GM23338 (cell line): ENCODE results near the gene MICAL2. TPM values are rescaled to one million over a fixed set of nuclear protein-coding genes. Genes with fewer than 3 reads are reported as not detected.

Experiments used
- ATAC-seq: fragments of 200-7000 bp; cut with Tn5 transposase; 3 replicates; pipeline ENCODE4 v1.9.1; 2020
- DNase-seq: peaks from one replicate; pipeline ENCODE4 v3.0.0-alpha.2; 2015; ENCODE audit warnings: low spot score
- H2AFZ ChIP-seq: fragments of 200-600 bp; sonication (generic); 2 replicates; pipeline ENCODE4 v1.8.0; 2016; ENCODE audit warnings: antibody characterized with exemption, mild to moderate bottlenecking, moderate library complexity
- H3F3A ChIP-seq: fragments of 200-600 bp; sonication (generic); replicated peaks from 2 replicates; pipeline ENCODE4 v1.8.0; 2017; ENCODE audit warnings: antibody characterized with exemption, mixed run types, low read depth
- H3K27ac ChIP-seq: fragments of 200-600 bp; sonication (generic); 2 replicates; pipeline ENCODE4 v1.6.1; 2016; ENCODE audit warnings: low read depth
- H3K27me3 ChIP-seq: fragments of 200-600 bp; sonication (generic); 2 replicates; pipeline ENCODE4 v1.8.0; 2016; ENCODE audit warnings: mild to moderate bottlenecking, mixed run types, moderate library complexity; ENCODE audit not compliant: insufficient read depth
- H3K36me3 ChIP-seq: fragments of 200-600 bp; sonication (generic); 2 replicates; pipeline ENCODE4 v1.8.0; 2016; ENCODE audit warnings: mild to moderate bottlenecking; ENCODE audit not compliant: insufficient read depth
- H3K4me1 ChIP-seq: fragments of 200-600 bp; sonication (generic); 2 replicates; pipeline ENCODE4 v1.8.0; 2016; ENCODE audit warnings: mild to moderate bottlenecking, moderate library complexity; ENCODE audit not compliant: insufficient read depth
- H3K4me2 ChIP-seq: fragments of 200-600 bp; sonication (generic); 2 replicates; pipeline ENCODE4 v1.7.1; 2017; ENCODE audit warnings: mixed run types
- H3K4me3 ChIP-seq: fragments of 200-600 bp; sonication (generic); 2 replicates; pipeline ENCODE4 v1.6.1; 2016; ENCODE audit warnings: mixed run types
- H3K79me2 ChIP-seq: fragments of 200-600 bp; sonication (generic); replicated peaks from 2 replicates; pipeline ENCODE4 v1.8.0; 2017; ENCODE audit warnings: mild to moderate bottlenecking; ENCODE audit not compliant: insufficient read depth
- H3K9me2 ChIP-seq: fragments of 200-600 bp; sonication (generic); 2 replicates; pipeline ENCODE4 v1.8.0; 2017; ENCODE audit not compliant: insufficient read depth
- H4K20me1 ChIP-seq: fragments of 200-600 bp; sonication (generic); replicated peaks from 2 replicates; pipeline ENCODE4 v1.8.0; 2017; ENCODE audit warnings: mild to moderate bottlenecking; ENCODE audit not compliant: insufficient read depth
- H3K27ac Mint-ChIP-seq: 2 replicates; pipeline ENCODE4 v1.8.0; 2020; ENCODE audit warnings: inconsistent platforms, mild to moderate bottlenecking, moderate library complexity, mixed read lengths
- H3K27me3 Mint-ChIP-seq: 3 replicates; pipeline ENCODE4 v1.8.0; 2022; ENCODE audit warnings: low read depth, mild to moderate bottlenecking, moderate library complexity, mixed read lengths, inconsistent platforms; ENCODE audit not compliant: insufficient read depth, poor library complexity
- H3K36me3 Mint-ChIP-seq: 3 replicates; pipeline ENCODE4 v1.8.0; 2021; ENCODE audit warnings: low read depth, mild to moderate bottlenecking, inconsistent platforms, moderate library complexity, mixed read lengths
- H3K4me1 Mint-ChIP-seq: 3 replicates; pipeline ENCODE4 v1.8.0; 2020; ENCODE audit warnings: mild to moderate bottlenecking, inconsistent platforms, mixed read lengths
- H3K4me3 Mint-ChIP-seq: 3 replicates; pipeline ENCODE4 v1.8.0; 2021; ENCODE audit warnings: moderate library complexity, mild to moderate bottlenecking, inconsistent platforms, mixed read lengths
- H3K9me3 Mint-ChIP-seq: 3 replicates; pipeline ENCODE4 v1.8.0; 2020; ENCODE audit warnings: moderate library complexity, mild to moderate bottlenecking, inconsistent platforms, mixed read lengths
- CREB1 ChIP-seq: fragments of 250-450 bp; sonication (Bioruptor Pico); IDR thresholded peaks from 2 replicates; pipeline ENCODE4 v1.5.0; 2020; ENCODE audit warnings: low read depth, mild to moderate bottlenecking, moderate library complexity
- CTCF ChIP-seq, 2 experiments: fragments of 200-600 bp in 1 of 2; sonication (generic) in 1 of 2; conservative IDR thresholded peaks; 2 replicates each; pipeline versions ENCODE4 v1.5.1 to v1.6.1; 2016 to 2017; ENCODE audit warnings: antibody characterized with exemption in 2 of 2, low read depth in 2 of 2, mild to moderate bottlenecking in 2 of 2, moderate library complexity in 1 of 2
- ETS1 ChIP-seq: IDR thresholded peaks from 2 replicates; pipeline ENCODE4 v1.6.1; 2016; ENCODE audit warnings: antibody characterized with exemption
- EZH2 ChIP-seq: fragments of 200-600 bp; sonication (generic); IDR thresholded peaks from one replicate; pipeline ENCODE4 v1.8.0; 2017; ENCODE audit warnings: antibody characterized with exemption, mild to moderate bottlenecking, low read depth; ENCODE audit not compliant: unreplicated experiment
- EZH2phosphoT487 ChIP-seq: fragments of 200-600 bp; sonication (generic); IDR thresholded peaks from one replicate; pipeline ENCODE4 v1.8.1; 2018; ENCODE audit warnings: antibody characterized with exemption; ENCODE audit not compliant: unreplicated experiment
- JUNB ChIP-seq: IDR thresholded peaks from one replicate; pipeline ENCODE4 v1.6.1; 2016; ENCODE audit warnings: antibody characterized with exemption; ENCODE audit not compliant: unreplicated experiment
- POLR2AphosphoS5 ChIP-seq: IDR thresholded peaks from 2 replicates; pipeline ENCODE4 v1.6.1; 2016; ENCODE audit warnings: antibody characterized with exemption, low read depth
- STAT1 ChIP-seq: IDR thresholded peaks from one replicate; pipeline ENCODE4 v1.6.1; 2016; ENCODE audit warnings: antibody characterized with exemption; ENCODE audit not compliant: unreplicated experiment
- ZNF331 ChIP-seq: fragments of 250-450 bp; sonication (Bioruptor Pico); IDR thresholded peaks from 2 replicates; pipeline ENCODE4 v1.5.0; 2020; ENCODE audit warnings: low read depth, mild to moderate bottlenecking, moderate library complexity
- ZNF462 ChIP-seq: fragments of 250-450 bp; sonication (Bioruptor Pico); IDR thresholded peaks from 2 replicates; pipeline ENCODE4 v1.5.0; 2020; ENCODE audit warnings: mild to moderate bottlenecking, moderate library complexity
- polyA plus RNA-seq: library from polyadenylated mRNA; unstranded; fragments of >200 nt; fragmentation: Nextera tagmentation; extraction: Ambion mirVana; gene quantifications from 2 replicates; pipeline ENCODE4 v1.2.1, GENCODE V29; 2016
- total RNA-seq: library from RNA; depleted of rRNA; stranded (reverse); fragments of >200 nt; shearing (Covaris generic); gene quantifications from 2 replicates; pipeline ENCODE4 v1.2.3, GENCODE V29; 2014

Gene MICAL2
- total and polyA plus RNA-seq, 2 experiments from 2014 or later, result 0.66 to 1.4 TPM

DNA sequence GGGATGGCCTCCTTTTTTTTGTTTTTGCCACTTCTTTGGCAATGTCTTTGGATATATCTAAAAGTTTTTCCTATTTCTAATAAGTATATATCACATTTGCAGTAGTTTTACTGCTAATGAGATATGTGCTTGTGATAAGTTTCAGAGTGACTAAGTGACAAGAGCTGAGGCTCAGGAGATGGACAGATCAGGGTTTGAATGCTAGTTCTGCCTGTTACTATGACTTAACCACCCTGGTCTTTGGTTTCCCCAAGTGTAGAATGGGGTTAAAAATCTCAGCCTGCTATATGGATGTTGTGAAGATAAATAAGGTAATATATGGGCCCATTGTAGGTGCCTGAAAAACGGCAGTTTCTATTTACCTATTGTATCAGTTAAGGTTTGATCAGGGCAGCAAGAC, 9.1 kb upstream of the MICAL2 start (continued):
- TF ChIP-seq ZNF462 (CRISPR knock-in tag) (no peak), ETS1 (no peak), POLR2AphosphoS5 (no peak), STAT1 (no peak), ZNF331 (CRISPR knock-in tag) (no peak), CREB1 (no peak)

- peaks cover 29% of the 10 kb centered on the region for H3K4me1 Mint-ChIP-seq
- no peaks in the 10 kb centered on the region for H4K20me1 ChIP-seq
- no peak overlapping the region for H3K27ac ChIP-seq
- H3K27me3 ChIP-seq, result no peaks in the 10 kb centered on the region
- peaks cover 12% of the 10 kb centered on the region for H3K27me3 Mint-ChIP-seq
- no peak overlapping the region for H2AFZ ChIP-seq
- no peak overlapping the region for H3K4me3 ChIP-seq
- peak overlapping the region; percentile 55 for H3K4me2 ChIP-seq
- H3K36me3 ChIP-seq, result no peaks in the 10 kb centered on the region
- peak overlapping the region; percentile 22; the same call in 1 of the 3 replicates for H3K4me3 Mint-ChIP-seq
- H3K36me3 Mint-ChIP-seq, result no peaks in the 10 kb centered on the region
- peaks cover 22% of the 10 kb centered on the region for H3K4me1 ChIP-seq
- DNase-seq, result peak; percentile 44
- H3K9me3 Mint-ChIP-seq, result no peaks in the 10 kb centered on the region
- H3K79me2 ChIP-seq, result no peaks in the 10 kb centered on the region
- peak; percentile 49 for ATAC-seq
- H3K9me2 ChIP-seq, result no peaks in the 10 kb centered on the region
- H3K27ac Mint-ChIP-seq, result no peak overlapping the region
- no peaks in the 10 kb centered on the region for H3F3A ChIP-seq
- TF ChIP-seq CTCF (conservative IDR thresholded peaks at IDR 0.05; ENCODE audit: low read depth in 2 of 2) (0 out of 4 replicates have a peak, but pooled peaks of 1 of the 2 experiments have one; percentile 18), CREB1 (no peak), ZNF331 (CRISPR knock-in tag) (no peak), JUNB (no peak), ETS1 (no peak), EZH2phosphoT487 (no peak), EZH2 (no peak)
Observed at GRCh38 chr11:12102588-12103410, 7.6 kb upstream of the MICAL2 start.
